Mesenchymal stem cell (in vitro differentiated cells and primary cell): ENCODE data around the gene SNU13.

Source experiments
- DNase-seq: peaks from one replicate; pipeline ENCODE4 v3.0.0-alpha.2; 2013
- H2AFZ ChIP-seq: one replicate; pipeline ENCODE4 v1.6.1; 2013; ENCODE audit warnings: low read depth, mild to moderate bottlenecking, control low read depth, inconsistent platforms, low read length, moderate library complexity
- H2AK5ac ChIP-seq: 2 replicates; pipeline ENCODE4 v1.6.1; 2013; ENCODE audit warnings: low read length, moderate library complexity, mild to moderate bottlenecking, inconsistent platforms; ENCODE audit not compliant: severe bottlenecking
- H2BK120ac ChIP-seq: one replicate; pipeline ENCODE4 v1.6.1; 2013; ENCODE audit warnings: low read depth, mild to moderate bottlenecking, inconsistent platforms, low read length, moderate library complexity
- H2BK12ac ChIP-seq, 2 experiments: one replicate each; pipeline ENCODE4 v1.6.1; 2013; ENCODE audit warnings: inconsistent platforms in 2 of 2, low read length in 2 of 2, mild to moderate bottlenecking in 2 of 2, moderate library complexity in 2 of 2, control low read depth in 1 of 2
- H2BK15ac ChIP-seq: one replicate; pipeline ENCODE4 v1.6.1; 2013; ENCODE audit warnings: mild to moderate bottlenecking, low read depth, inconsistent platforms; ENCODE audit not compliant: poor library complexity, severe bottlenecking
- H2BK5ac ChIP-seq: 2 replicates; pipeline ENCODE4 v1.6.1; 2013; ENCODE audit warnings: low read depth, mild to moderate bottlenecking, low read length, control low read depth, inconsistent platforms; ENCODE audit not compliant: poor library complexity, severe bottlenecking
- H3K14ac ChIP-seq, 2 experiments: one replicate each; pipeline ENCODE4 v1.6.1; 2013; ENCODE audit warnings: inconsistent platforms in 2 of 2, low read length in 2 of 2, control low read depth in 1 of 2, mild to moderate bottlenecking in 1 of 2, moderate library complexity in 1 of 2
- H3K18ac ChIP-seq, 2 experiments: one replicate each; pipeline ENCODE4 v1.6.1; 2013; ENCODE audit warnings: inconsistent platforms in 2 of 2, low read length in 2 of 2, control low read depth in 1 of 2, low read depth in 1 of 2, mild to moderate bottlenecking in 1 of 2
- H3K23ac ChIP-seq, 2 experiments: one replicate each; pipeline ENCODE4 v1.6.1; 2013; ENCODE audit warnings: inconsistent platforms in 2 of 2, low read length in 2 of 2, mild to moderate bottlenecking in 2 of 2, moderate library complexity in 2 of 2, control low read depth in 1 of 2
- H3K27ac ChIP-seq: 2 replicates; pipeline ENCODE4 v1.5.1; 2013; ENCODE audit warnings: mild to moderate bottlenecking, moderate library complexity, low read length, control low read depth, inconsistent platforms; ENCODE audit not compliant: poor library complexity, severe bottlenecking
- H3K27me3 ChIP-seq, 2 experiments: 2 replicates each; pipeline versions ENCODE4 v1.6.1 to v1.7.0; 2013; ENCODE audit warnings: low read length in 2 of 2, mild to moderate bottlenecking in 2 of 2, moderate library complexity in 2 of 2, control low read depth in 1 of 2, inconsistent platforms in 1 of 2; ENCODE audit not compliant: control insufficient read depth in 1 of 2, insufficient read depth in 1 of 2
- H3K36me3 ChIP-seq, 2 experiments: 2 replicates each; pipeline versions ENCODE4 v1.6.1 to v1.7.0; 2013; ENCODE audit warnings: low read length in 2 of 2, control low read depth in 1 of 2, inconsistent platforms in 1 of 2, low read depth in 1 of 2, mild to moderate bottlenecking in 1 of 2; ENCODE audit not compliant: insufficient read depth in 2 of 2, control insufficient read depth in 1 of 2
- H3K4ac ChIP-seq, 2 experiments: one replicate each; pipeline ENCODE4 v1.6.1; 2013; ENCODE audit warnings: inconsistent platforms in 2 of 2, low read length in 2 of 2, mild to moderate bottlenecking in 2 of 2, moderate library complexity in 2 of 2, control low read depth in 1 of 2, low read depth in 1 of 2
- H3K4me1 ChIP-seq: 2 replicates; pipeline ENCODE4 v1.6.1; 2013; ENCODE audit warnings: low read depth, low read length, control low read depth; ENCODE audit not compliant: control insufficient read depth, insufficient read depth
- H3K4me2 ChIP-seq: 2 replicates; pipeline ENCODE4 v1.6.1; 2013; ENCODE audit warnings: low read length, mild to moderate bottlenecking, inconsistent platforms; ENCODE audit not compliant: poor library complexity, severe bottlenecking
- H3K4me3 ChIP-seq, 2 experiments: 2 replicates each; pipeline versions ENCODE4 v1.5.1 to v1.7.0; 2013; ENCODE audit warnings: low read length in 2 of 2, mild to moderate bottlenecking in 2 of 2, control low read depth in 1 of 2, low read depth in 1 of 2; ENCODE audit not compliant: insufficient read depth in 1 of 2
- H3K79me1 ChIP-seq: replicated peaks from 2 replicates; pipeline ENCODE4 v1.6.1; 2013; ENCODE audit warnings: mild to moderate bottlenecking, control low read depth, low read length, inconsistent platforms; ENCODE audit not compliant: poor library complexity, severe bottlenecking
- H3K9ac ChIP-seq: 2 replicates; pipeline ENCODE4 v1.7.0; 2013; ENCODE audit warnings: mild to moderate bottlenecking, low read length, moderate library complexity
- H3K9me3 ChIP-seq: 2 replicates; pipeline ENCODE4 v1.7.0; 2013; ENCODE audit warnings: mild to moderate bottlenecking, low read length; ENCODE audit not compliant: control insufficient read depth
- H4K8ac ChIP-seq: one replicate; pipeline ENCODE4 v1.6.1; 2013; ENCODE audit warnings: inconsistent platforms, mild to moderate bottlenecking, low read length, moderate library complexity
- H4K91ac ChIP-seq: one replicate; pipeline ENCODE4 v1.6.1; 2013; ENCODE audit warnings: mild to moderate bottlenecking, low read length, inconsistent platforms
- whole genome bisulfite sequencing: methylation state at CpG from one replicate; pipeline ENCODE4 v1.1.7; 2013; ENCODE audit warnings: mixed read lengths; 5-methylcytosine and 5-hydroxymethylcytosine counted together

The SNU13 gene

DNA sequence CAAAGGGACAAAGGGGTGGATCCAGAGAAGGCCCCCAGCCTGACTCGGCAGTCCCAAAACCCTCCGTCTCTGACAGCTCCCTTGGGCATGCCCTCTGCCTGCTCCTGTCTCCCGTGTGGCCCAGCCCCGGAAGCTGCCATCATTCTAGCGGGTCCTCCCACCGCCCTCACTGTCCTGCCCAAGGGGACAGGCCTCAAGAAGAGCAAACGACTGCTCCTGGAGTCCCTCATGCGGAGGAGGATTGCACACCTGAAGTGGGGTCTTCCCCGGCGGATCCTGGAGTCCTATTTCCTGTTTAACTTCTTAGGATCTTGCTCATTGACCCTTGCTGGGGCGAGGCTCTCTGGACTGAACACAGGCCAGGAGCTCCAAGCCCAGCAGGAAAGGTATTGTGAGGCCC is 8.0 kb upstream of the SNU13 start:
- H3K4me3 ChIP-seq: no peak overlapping the region
- no peaks in the 10 kb centered on the region for H3K9me3 ChIP-seq
- H3K4me1 ChIP-seq: peaks cover 10% of the 10 kb centered on the region
- H2BK15ac ChIP-seq: no peak overlapping the region
- 73% methylated on average over 11 of the region's 11 CpGs for WGBS
- no peak overlapping the region for H2BK5ac ChIP-seq
- peak overlapping the region; percentile 5 to 35 for H3K18ac ChIP-seq
- peak overlapping the region; percentile 32 for H4K8ac ChIP-seq
- no peak overlapping the region for H3K4me2 ChIP-seq
- no peaks in the 10 kb centered on the region for H3K79me1 ChIP-seq
- H2AK5ac ChIP-seq: peak overlapping the region; percentile 15
- no peak overlapping the region for H4K91ac ChIP-seq
- peak overlapping the region; percentile 19 for H3K27ac ChIP-seq
- H2BK120ac ChIP-seq: peak overlapping the region; percentile 22
- H3K14ac ChIP-seq: no peak overlapping the region
- H3K23ac ChIP-seq: no peak overlapping the region
- no peaks in the 10 kb centered on the region for H3K27me3 ChIP-seq
- no peak overlapping the region for H2AFZ ChIP-seq
- peak overlapping the region; percentile 57 for H3K9ac ChIP-seq
- H3K36me3 ChIP-seq: peaks cover 10 to 20% of the 10 kb centered on the region in 2 experiments
- no peak for DNase-seq
- H2BK12ac ChIP-seq: peak overlapping the region; percentile 9 to 70
- peak overlapping the region in 1 of 2 experiments; percentile 56 for H3K4ac ChIP-seq

DNA sequence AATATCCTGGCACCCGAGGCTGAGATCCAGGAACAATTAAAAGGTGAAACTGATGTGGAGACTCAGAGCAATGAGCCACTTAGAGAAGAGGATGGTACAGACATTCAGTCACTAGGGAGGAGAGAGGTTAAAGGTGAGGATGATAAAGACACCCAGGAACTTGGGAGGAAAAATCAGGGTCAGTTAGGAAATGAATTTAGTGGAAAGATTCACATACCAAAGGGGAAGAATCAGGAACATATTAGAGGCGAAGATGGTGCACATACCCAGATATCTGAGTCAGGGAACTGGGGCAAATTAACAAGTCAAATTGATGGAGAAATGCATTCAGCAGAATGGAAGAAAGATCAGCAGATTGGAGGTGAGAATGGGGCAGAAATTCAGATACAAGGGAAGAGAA is 6.5 kb upstream of the SNU13 start:
- Histone ChIP-seq H3K14ac (no peak overlapping the region), H3K9me3 (no peaks in the 10 kb centered on the region), H3K23ac (no peak overlapping the region), H3K79me1 (peaks cover 4% of the 10 kb centered on the region), H3K4ac (no peak overlapping the region), H3K36me3 (peaks cover 14 to 27% of the 10 kb centered on the region in 2 experiments), H2BK15ac (no peak overlapping the region), H2BK120ac (no peak overlapping the region), H3K27me3 (no peaks in the 10 kb centered on the region), H2BK5ac (no peak overlapping the region), H4K91ac (no peak overlapping the region), H2AK5ac (no peak overlapping the region), H2BK12ac (no peak overlapping the region), H3K4me2 (no peak overlapping the region), H3K4me3 (no peak overlapping the region), H3K9ac (no peak overlapping the region), H3K4me1 (peaks cover 13% of the 10 kb centered on the region), H4K8ac (no peak overlapping the region), H3K18ac (no peak overlapping the region), H3K27ac (no peak overlapping the region), H2AFZ (no peak overlapping the region)
- WGBS: 96% methylated on average over 2 of the region's 2 CpGs
- no peak for DNase-seq

DNA sequence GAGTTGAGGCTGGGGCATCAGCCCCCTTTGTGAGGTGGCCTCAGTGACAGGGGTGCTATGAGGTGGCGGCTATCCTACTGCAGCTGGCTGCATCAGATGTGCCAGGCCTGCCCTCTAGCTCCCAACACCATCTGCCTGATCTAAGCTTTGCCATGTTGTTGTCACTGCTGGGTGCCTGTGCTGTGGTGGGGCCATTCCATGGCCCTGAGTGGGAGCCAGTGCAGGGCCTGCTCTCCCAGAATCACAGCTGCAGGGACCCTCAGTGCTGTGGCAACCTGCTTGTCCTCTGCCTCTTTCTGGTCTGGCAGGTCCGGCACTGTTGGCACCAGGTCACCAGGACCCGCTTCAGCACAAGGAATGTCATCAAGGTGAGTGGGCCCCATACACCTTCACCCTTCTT is 1.8 kb upstream of the SNU13 start:
- Histone ChIP-seq H3K4me2 (no peak overlapping the region), H2BK5ac (no peak overlapping the region), H2BK15ac (no peak overlapping the region), H3K18ac (no peak overlapping the region), H3K79me1 (peaks cover 4% of the 10 kb centered on the region), H3K27ac (no peak overlapping the region), H3K9ac (peak overlapping the region; percentile 26), H3K36me3 (peaks cover 14 to 27% of the 10 kb centered on the region in 2 experiments), H3K9me3 (no peaks in the 10 kb centered on the region), H2BK12ac (peak overlapping the region in 1 of 2 experiments; percentile 17), H3K4me3 (peak overlapping the region in 1 of 2 experiments; percentile 82), H3K27me3 (no peaks in the 10 kb centered on the region), H3K23ac (no peak overlapping the region), H3K4me1 (peaks cover 10% of the 10 kb centered on the region), H4K91ac (peak overlapping the region; percentile 39), H2BK120ac (no peak overlapping the region), H2AK5ac (no peak overlapping the region), H3K14ac (no peak overlapping the region), H2AFZ (no peak overlapping the region), H4K8ac (peak overlapping the region; percentile 50), H3K4ac (peak overlapping the region in 1 of 2 experiments; percentile 35)
- 90% methylated on average over 3 of the region's 3 CpGs for WGBS
- DNase-seq: no peak

DNA sequence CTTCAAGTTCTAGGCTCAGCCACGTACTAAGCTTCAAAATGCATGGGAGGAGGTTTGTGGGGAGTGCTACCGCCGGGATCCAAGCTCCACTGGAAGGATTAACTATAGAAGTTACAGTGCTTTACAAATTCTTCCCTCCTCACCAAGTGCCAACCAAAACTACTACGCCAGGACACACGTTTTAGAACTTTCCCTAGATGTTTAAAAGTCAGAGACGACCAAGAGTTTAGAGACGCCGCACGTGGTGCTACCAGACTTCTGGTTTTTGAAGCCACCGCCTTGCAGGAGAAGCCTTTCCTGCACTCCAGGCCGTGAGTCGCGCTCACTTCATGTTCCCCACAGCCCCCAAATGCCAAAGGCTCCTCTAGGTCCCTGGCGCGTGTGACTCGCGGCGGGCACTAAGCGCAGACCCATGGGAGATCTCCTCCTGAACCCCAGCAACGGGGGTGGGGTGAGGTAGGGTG is 734 bp downstream of the SNU13 start:
- Histone ChIP-seq H3K27ac (peak overlapping the region; percentile 93), H3K4ac (no peak overlapping the region), H4K8ac (no peak overlapping the region), H3K4me2 (peak overlapping the region; percentile 98), H3K4me3 (peak overlapping the region; percentile 82 to 88), H2BK15ac (no peak overlapping the region), H2BK5ac (no peak overlapping the region), H2BK12ac (no peak overlapping the region), H4K91ac (peak overlapping the region; percentile 3), H3K9ac (peak overlapping the region; percentile 97), H3K27me3 (no peaks in the 10 kb centered on the region), H3K4me1 (peaks cover 10% of the 10 kb centered on the region), H2BK120ac (peak overlapping the region; percentile 88), H2AK5ac (no peak overlapping the region), H3K9me3 (no peaks in the 10 kb centered on the region), H3K18ac (peak overlapping the region; percentile 85 to 92), H3K36me3 (peaks cover 5 to 8% of the 10 kb centered on the region in 2 experiments), H2AFZ (no peak overlapping the region), H3K23ac (peak overlapping the region in 1 of 2 experiments; percentile 83), H3K14ac (peak overlapping the region in 1 of 2 experiments; percentile 76), H3K79me1 (peaks cover 4% of the 10 kb centered on the region)
- under 1% methylated on average over 16 of the region's 20 CpGs for WGBS
- peak; percentile 59 for DNase-seq
